GM12878 (cell line): ENCODE data around the gene PSAP. TPM values are rescaled to one million over a fixed set of nuclear protein-coding genes. Genes with fewer than 3 reads are reported as not detected.
A peak's percentile ranks its signal among the peaks of the same experiment; 100 is the strongest.

ENCODE experiments used
- BHLHE40 ChIP-seq, 2 experiments: fragments of 450-650 bp in 1 of 2; IDR thresholded peaks; 2 replicates each; pipeline ENCODE4 v1.6.1; 2011 to 2017; ENCODE audit warnings: low read depth in 2 of 2, borderline replicate concordance in 1 of 2, improper control_type of control experiment in 1 of 2, low read length in 1 of 2, mild to moderate bottlenecking in 1 of 2
- EP300 ChIP-seq, 2 experiments: fragments of 150-350 bp in 1 of 2; IDR thresholded peaks; 2 replicates each; pipeline ENCODE4 v1.6.1; 2011 to 2012; ENCODE audit warnings: low read depth in 2 of 2, low read length in 2 of 2, borderline replicate concordance in 1 of 2, improper control_type of control experiment in 1 of 2, inconsistent platforms in 1 of 2; ENCODE audit not compliant: control insufficient read depth in 1 of 2
- ETV6 ChIP-seq, 2 experiments: fragments of 450-650 bp in 1 of 2; IDR thresholded peaks in 1 of 2; conservative IDR thresholded peaks in 1 of 2; 2 replicates each; pipeline ENCODE4 v1.6.1; 2014; ENCODE audit warnings: antibody characterized with exemption in 1 of 2, borderline replicate concordance in 1 of 2, low read depth in 1 of 2, mild to moderate bottlenecking in 1 of 2, moderate library complexity in 1 of 2
- FOS ChIP-seq: IDR thresholded peaks from 3 replicates; pipeline ENCODE4 v1.6.1; 2011; ENCODE audit warnings: borderline replicate concordance; ENCODE audit not compliant: insufficient read length; ENCODE audit errors: extremely low read depth
- LARP7 ChIP-seq: fragments of 450-650 bp; IDR thresholded peaks from 2 replicates; pipeline ENCODE4 v1.6.1; 2017; ENCODE audit warnings: mild to moderate bottlenecking
- MEF2A ChIP-seq: IDR thresholded peaks from 2 replicates; pipeline ENCODE4 v1.6.1; 2011; ENCODE audit warnings: low read depth, mild to moderate bottlenecking, low read length, moderate library complexity; ENCODE audit not compliant: insufficient read depth
- MTA3 ChIP-seq: IDR thresholded peaks from 2 replicates; pipeline ENCODE4 v1.6.1; 2012; ENCODE audit warnings: low read length, inconsistent platforms, borderline replicate concordance
- MYB ChIP-seq: fragments of 150-350 bp; IDR thresholded peaks from 2 replicates; pipeline ENCODE4 v1.6.1; 2014; ENCODE audit warnings: mild to moderate bottlenecking, low read depth, low read length, borderline replicate concordance
- NFIC ChIP-seq: IDR thresholded peaks from 2 replicates; pipeline ENCODE4 v1.6.1; 2012; ENCODE audit warnings: low read depth, mild to moderate bottlenecking, inconsistent platforms, low read length, moderate library complexity
- RAD21 ChIP-seq: IDR thresholded peaks from 2 replicates; pipeline ENCODE4 v1.6.1; 2011; ENCODE audit warnings: mild to moderate bottlenecking, low read depth, low read length, moderate library complexity; ENCODE audit not compliant: insufficient read depth
- RBBP5 ChIP-seq: fragments of 200-600 bp; sonication (generic); conservative IDR thresholded peaks from 2 replicates; pipeline ENCODE4 v1.6.1; 2016
- RFX5 ChIP-seq: IDR thresholded peaks from 2 replicates; pipeline ENCODE4 v1.6.1; 2011; ENCODE audit warnings: low read depth, low read length, improper control_type of control experiment
- SMAD5 ChIP-seq: IDR thresholded peaks from 2 replicates; pipeline ENCODE4 v1.6.1; 2016; ENCODE audit warnings: antibody characterized with exemption, low read depth
- SPI1 ChIP-seq: IDR thresholded peaks from 2 replicates; pipeline ENCODE4 v1.6.1; 2011; ENCODE audit warnings: low read depth, mild to moderate bottlenecking, low read length, moderate library complexity, borderline replicate concordance; ENCODE audit not compliant: insufficient read depth
- SREBF1 ChIP-seq: IDR thresholded peaks from 2 replicates; pipeline ENCODE4 v1.6.1; 2012; ENCODE audit warnings: mild to moderate bottlenecking, low read length
- STAT1 ChIP-seq: fragments of 450-650 bp; conservative IDR thresholded peaks from 2 replicates; pipeline ENCODE4 v1.6.1; 2014; ENCODE audit warnings: antibody characterized with exemption, mild to moderate bottlenecking
- TCF12 ChIP-seq: IDR thresholded peaks from 2 replicates; pipeline ENCODE4 v1.6.1; 2011; ENCODE audit warnings: low read depth, mild to moderate bottlenecking, low read length
- TCF3 ChIP-seq: IDR thresholded peaks from 2 replicates; pipeline ENCODE4 v1.6.1; 2012; ENCODE audit warnings: low read depth, mild to moderate bottlenecking, low read length, borderline replicate concordance; ENCODE audit not compliant: insufficient read depth
- YY1 ChIP-seq: IDR thresholded peaks from 2 replicates; pipeline ENCODE4 v1.6.1; 2011; ENCODE audit warnings: low read depth, mild to moderate bottlenecking, low read length
- ZNF274 ChIP-seq: IDR thresholded peaks from one replicate; pipeline ENCODE4 v1.8.0; 2011; ENCODE audit not compliant: insufficient read length, insufficient read depth
- ZZZ3 ChIP-seq: IDR thresholded peaks from 2 replicates; pipeline ENCODE4 v1.6.1; 2011; ENCODE audit warnings: low read depth; ENCODE audit not compliant: control insufficient read depth, insufficient read length
- polyA plus RNA-seq, 11 experiments: library from polyadenylated mRNA; depleted of rRNA in 4 of 11; unstranded in 6 of 11; stranded (reverse) in 5 of 11; fragments of >200 nt; fragmentation: Nextera tagmentation in 4 of 11; fragmentation: Illumina TruSeq in 1 of 11; extraction: Ambion mirVana in 4 of 11; extraction: Trizol in 1 of 11; gene quantifications; 1 replicate in 1 of 11; 2 replicates in 10 of 11; pipeline versions ENCODE4 v1.2.1 to v1.2.3, GENCODE V29; 2011 to 2016; ENCODE audit warnings: inconsistent platforms in 2 of 11, missing spikeins in 2 of 11, low read depth in 1 of 11
- total RNA-seq, 4 experiments: library from RNA; depleted of rRNA in 3 of 4; stranded (reverse); fragments of >200 nt in 3 of 4; fragmentation: Illumina TruSeq in 1 of 4; extraction: Trizol in 1 of 4; gene quantifications; 2 replicates each; pipeline versions ENCODE4 v1.2.1 to v1.2.3, GENCODE V29; 2013 to 2021
- TF ChIP-seq, protein P1 (sequence below): IDR thresholded peaks from 2 replicates; pipeline ENCODE4 v1.6.1; 2011; ENCODE audit warnings: low read depth, low read length, improper control_type of control experiment, borderline replicate concordance
- TF ChIP-seq, protein P2 (sequence below): fragments of 450-650 bp; IDR thresholded peaks from 2 replicates; pipeline ENCODE4 v1.6.1; 2017; ENCODE audit warnings: low read depth, mild to moderate bottlenecking, moderate library complexity
- TF ChIP-seq, protein P3 (sequence below): fragments of 150-350 bp; IDR thresholded peaks from 2 replicates; pipeline ENCODE4 v1.6.1; 2016; ENCODE audit warnings: low read depth, low read length

PSAP gene
- total and polyA plus RNA-seq, 10 of the 15 experiments (the other 5 are each of a cell fraction or from before 2014, with no cell fraction given) = 178 to 336 (median 286) TPM

DNA sequence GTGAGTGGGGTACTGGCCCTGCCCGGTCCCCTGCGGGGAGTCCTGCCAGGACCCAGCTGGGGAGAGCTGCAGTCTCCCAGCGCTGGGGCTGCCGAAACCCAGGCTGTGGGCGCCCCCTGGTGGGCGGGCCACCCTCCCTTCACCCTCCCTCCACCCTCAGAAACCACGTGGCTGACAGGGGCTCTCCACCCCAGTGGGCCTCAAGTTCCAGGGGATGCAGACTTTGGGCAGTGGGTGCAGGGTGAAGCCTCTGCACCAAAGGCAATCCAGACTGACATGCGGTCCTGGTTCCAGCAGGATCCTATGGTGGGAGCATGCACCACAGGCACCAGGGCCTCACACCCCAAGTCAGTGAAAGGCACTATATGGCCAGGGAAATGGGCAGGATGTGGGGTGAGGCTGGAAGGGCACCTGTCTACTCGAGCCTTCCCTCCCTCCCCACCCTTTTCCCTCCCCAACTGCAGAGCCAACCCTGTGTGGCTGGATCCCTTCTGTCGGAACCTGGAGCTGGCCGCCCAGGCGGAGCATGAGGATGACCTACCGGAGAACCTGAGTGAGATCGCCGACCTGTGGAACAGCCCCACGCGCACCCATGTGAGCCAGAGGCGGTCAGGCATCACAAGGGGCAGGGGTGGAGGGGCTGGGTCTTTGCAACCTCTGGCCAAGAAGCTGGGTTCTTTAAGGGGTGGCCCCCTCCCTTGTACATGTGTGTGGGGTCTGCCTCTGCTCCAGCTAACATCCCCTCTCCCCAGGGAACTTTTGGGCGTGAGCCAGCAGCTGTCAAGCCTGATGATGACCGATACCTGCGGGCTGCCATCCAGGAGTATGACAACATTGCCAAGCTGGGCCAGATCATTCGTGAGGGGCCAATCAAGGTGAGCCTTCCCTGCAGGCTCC, 38.8 kb downstream of the PSAP start (continued):
- TF ChIP-seq ETV6 (conservative IDR thresholded peaks at IDR 0.05 in 1 of 2, IDR thresholded peaks at IDR 0.05 in 1 of 2; ENCODE audit: borderline replicate concordance in 1 of 2, low read depth in 1 of 2) (no peak), ZNF274 (no peak), TCF12 (0 out of 2 replicates have a peak, but pooled peaks have one; percentile 17), NFIC (no peak), STAT1 (no peak), RBBP5 (no peak), MTA3 (no peak), TCF3 (no peak), RAD21 (peak; percentile 84), YY1 (peak; percentile 53; the same call in 1 of the 2 replicates), RFX5 (no peak), SREBF1 (no peak), SPI1 (no peak), ZZZ3 (no peak), BHLHE40 (IDR thresholded peaks at IDR 0.05; ENCODE audit: borderline replicate concordance in 1 of 2, low read depth in 2 of 2, low read length in 1 of 2) (no peak), MYB (no peak), EP300 (IDR thresholded peaks at IDR 0.05; ENCODE audit: borderline replicate concordance in 1 of 2, control insufficient read depth in 1 of 2, low read depth in 2 of 2, low read length in 2 of 2) (no peak), SMAD5 (no peak), FOS (no peak), LARP7 (no peak; the same call in 1 of the 2 replicates), MEF2A (no peak)
- TF ChIP-seq, protein P1, sequence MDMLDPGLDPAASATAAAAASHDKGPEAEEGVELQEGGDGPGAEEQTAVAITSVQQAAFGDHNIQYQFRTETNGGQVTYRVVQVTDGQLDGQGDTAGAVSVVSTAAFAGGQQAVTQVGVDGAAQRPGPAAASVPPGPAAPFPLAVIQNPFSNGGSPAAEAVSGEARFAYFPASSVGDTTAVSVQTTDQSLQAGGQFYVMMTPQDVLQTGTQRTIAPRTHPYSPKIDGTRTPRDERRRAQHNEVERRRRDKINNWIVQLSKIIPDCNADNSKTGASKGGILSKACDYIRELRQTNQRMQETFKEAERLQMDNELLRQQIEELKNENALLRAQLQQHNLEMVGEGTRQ = peak; percentile 15; the same call in 1 of the 2 replicates
- TF ChIP-seq, protein P2, sequence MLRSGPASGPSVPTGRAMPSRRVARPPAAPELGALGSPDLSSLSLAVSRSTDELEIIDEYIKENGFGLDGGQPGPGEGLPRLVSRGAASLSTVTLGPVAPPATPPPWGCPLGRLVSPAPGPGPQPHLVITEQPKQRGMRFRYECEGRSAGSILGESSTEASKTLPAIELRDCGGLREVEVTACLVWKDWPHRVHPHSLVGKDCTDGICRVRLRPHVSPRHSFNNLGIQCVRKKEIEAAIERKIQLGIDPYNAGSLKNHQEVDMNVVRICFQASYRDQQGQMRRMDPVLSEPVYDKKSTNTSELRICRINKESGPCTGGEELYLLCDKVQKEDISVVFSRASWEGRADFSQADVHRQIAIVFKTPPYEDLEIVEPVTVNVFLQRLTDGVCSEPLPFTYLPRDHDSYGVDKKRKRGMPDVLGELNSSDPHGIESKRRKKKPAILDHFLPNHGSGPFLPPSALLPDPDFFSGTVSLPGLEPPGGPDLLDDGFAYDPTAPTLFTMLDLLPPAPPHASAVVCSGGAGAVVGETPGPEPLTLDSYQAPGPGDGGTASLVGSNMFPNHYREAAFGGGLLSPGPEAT = no peak
- TF ChIP-seq, protein P3, sequence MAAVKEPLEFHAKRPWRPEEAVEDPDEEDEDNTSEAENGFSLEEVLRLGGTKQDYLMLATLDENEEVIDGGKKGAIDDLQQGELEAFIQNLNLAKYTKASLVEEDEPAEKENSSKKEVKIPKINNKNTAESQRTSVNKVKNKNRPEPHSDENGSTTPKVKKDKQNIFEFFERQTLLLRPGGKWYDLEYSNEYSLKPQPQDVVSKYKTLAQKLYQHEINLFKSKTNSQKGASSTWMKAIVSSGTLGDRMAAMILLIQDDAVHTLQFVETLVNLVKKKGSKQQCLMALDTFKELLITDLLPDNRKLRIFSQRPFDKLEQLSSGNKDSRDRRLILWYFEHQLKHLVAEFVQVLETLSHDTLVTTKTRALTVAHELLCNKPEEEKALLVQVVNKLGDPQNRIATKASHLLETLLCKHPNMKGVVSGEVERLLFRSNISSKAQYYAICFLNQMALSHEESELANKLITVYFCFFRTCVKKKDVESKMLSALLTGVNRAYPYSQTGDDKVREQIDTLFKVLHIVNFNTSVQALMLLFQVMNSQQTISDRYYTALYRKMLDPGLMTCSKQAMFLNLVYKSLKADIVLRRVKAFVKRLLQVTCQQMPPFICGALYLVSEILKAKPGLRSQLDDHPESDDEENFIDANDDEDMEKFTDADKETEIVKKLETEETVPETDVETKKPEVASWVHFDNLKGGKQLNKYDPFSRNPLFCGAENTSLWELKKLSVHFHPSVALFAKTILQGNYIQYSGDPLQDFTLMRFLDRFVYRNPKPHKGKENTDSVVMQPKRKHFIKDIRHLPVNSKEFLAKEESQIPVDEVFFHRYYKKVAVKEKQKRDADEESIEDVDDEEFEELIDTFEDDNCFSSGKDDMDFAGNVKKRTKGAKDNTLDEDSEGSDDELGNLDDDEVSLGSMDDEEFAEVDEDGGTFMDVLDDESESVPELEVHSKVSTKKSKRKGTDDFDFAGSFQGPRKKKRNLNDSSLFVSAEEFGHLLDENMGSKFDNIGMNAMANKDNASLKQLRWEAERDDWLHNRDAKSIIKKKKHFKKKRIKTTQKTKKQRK = no peak
